Loucy (cell line): ENCODE results near the gene CDK15.
"Not testable (repeated sequence)": the region's sequence is repeated elsewhere in the genome, so short reads cannot be mapped to it uniquely, and the experiment has no call there.

ENCODE experiments used
- H2AFZ ChIP-seq: fragments of 200-600 bp; sonication (generic); 2 replicates; pipeline ENCODE4 v1.6.0; 2016; ENCODE audit warnings: antibody characterized with exemption, mild to moderate bottlenecking, low read length, moderate library complexity
- H3F3A ChIP-seq: fragments of 200-600 bp; 2 replicates; pipeline ENCODE4 v1.6.0; 2016; ENCODE audit warnings: antibody characterized with exemption, low read depth, mild to moderate bottlenecking
- H3K27me3 ChIP-seq: fragments of 200-600 bp; sonication (generic); 2 replicates; pipeline ENCODE4 v1.6.1; 2014; ENCODE audit warnings: low read length, mild to moderate bottlenecking; ENCODE audit not compliant: insufficient read depth, poor library complexity, severe bottlenecking
- H3K36me3 ChIP-seq: fragments of 200-600 bp; sonication (generic); 2 replicates; pipeline ENCODE4 v1.6.1; 2016; ENCODE audit warnings: low read length; ENCODE audit not compliant: insufficient read depth
- H3K4me1 ChIP-seq: fragments of 200-600 bp; sonication (generic); 2 replicates; pipeline ENCODE4 v1.5.1; 2014; ENCODE audit warnings: low read length, mild to moderate bottlenecking; ENCODE audit not compliant: insufficient read depth, poor library complexity, severe bottlenecking
- H3K4me2 ChIP-seq: fragments of 200-600 bp; sonication (generic); 2 replicates; pipeline ENCODE4 v1.6.0; 2014; ENCODE audit warnings: antibody characterized with exemption, low read length, low read depth, mild to moderate bottlenecking; ENCODE audit not compliant: poor library complexity, severe bottlenecking
- H3K4me3 ChIP-seq: fragments of 200-600 bp; sonication (generic); 2 replicates; pipeline ENCODE4 v1.5.1; 2014; ENCODE audit warnings: low read length, mild to moderate bottlenecking, mixed read lengths; ENCODE audit not compliant: poor library complexity, severe bottlenecking
- H3K79me2 ChIP-seq: fragments of 200-600 bp; sonication (generic); 2 replicates; pipeline ENCODE4 v1.6.1; 2014; ENCODE audit warnings: low read length; ENCODE audit not compliant: insufficient read depth
- H3K9ac ChIP-seq: fragments of 200-600 bp; sonication (generic); 2 replicates; pipeline ENCODE4 v1.6.0; 2014; ENCODE audit warnings: mild to moderate bottlenecking, low read depth, low read length, moderate library complexity; ENCODE audit not compliant: poor library complexity, severe bottlenecking
- H3K9me2 ChIP-seq: fragments of 200-600 bp; sonication (generic); replicated peaks from 2 replicates; pipeline ENCODE4 v1.6.1; 2016; ENCODE audit warnings: low read depth, low read length, mixed read lengths
- H3K9me3 ChIP-seq: fragments of 200-600 bp; sonication (generic); 2 replicates; pipeline ENCODE4 v1.6.1; 2014; ENCODE audit warnings: mild to moderate bottlenecking, antibody characterized with exemption, low read length, low read depth; ENCODE audit not compliant: insufficient read depth
- H4K20me1 ChIP-seq: fragments of 200-600 bp; sonication (generic); 2 replicates; pipeline ENCODE4 v1.6.0; 2014; ENCODE audit warnings: antibody characterized with exemption, low read length, mild to moderate bottlenecking; ENCODE audit not compliant: insufficient read depth, poor library complexity, severe bottlenecking
- CTCF ChIP-seq: fragments of 200-600 bp; sonication (generic); conservative IDR thresholded peaks from 2 replicates; pipeline ENCODE4 v1.5.1; 2014; ENCODE audit warnings: mild to moderate bottlenecking, antibody characterized with exemption, low read length
- EZH2phosphoT487 ChIP-seq: fragments of 200-600 bp; IDR thresholded peaks from 2 replicates; pipeline ENCODE4 v1.6.1; 2018; ENCODE audit warnings: antibody characterized with exemption, mild to moderate bottlenecking, moderate library complexity, borderline replicate concordance

Gene CDK15

GRCh38 chr2:201808027-201808426 lies 1.7 kb downstream of the CDK15 start:
- H3K9ac ChIP-seq, result no peak overlapping the region
- H4K20me1 ChIP-seq, result no peaks in the 10 kb centered on the region
- no peaks in the 10 kb centered on the region for H3K9me3 ChIP-seq
- no peaks in the 10 kb centered on the region for H3K9me2 ChIP-seq
- H3K36me3 ChIP-seq, result no peaks in the 10 kb centered on the region
- H3K4me3 ChIP-seq, result no peak overlapping the region
- H3K4me2 ChIP-seq, result no peak overlapping the region
- no peaks in the 10 kb centered on the region for H3K27me3 ChIP-seq
- no peaks in the 10 kb centered on the region for H3K79me2 ChIP-seq
- H3K4me1 ChIP-seq, result no peaks in the 10 kb centered on the region
- no peaks in the 10 kb centered on the region for H3F3A ChIP-seq
- H2AFZ ChIP-seq, result no peak overlapping the region
- TF ChIP-seq CTCF, result no peak
- TF ChIP-seq EZH2phosphoT487, result no peak

GRCh38 chr2:201809633-201810032 lies 3.3 kb downstream of the CDK15 start:
- H3K36me3 ChIP-seq, result no peaks in the 10 kb centered on the region
- no peaks in the 10 kb centered on the region for H3K79me2 ChIP-seq
- no peak for TF ChIP-seq EZH2phosphoT487
- TF ChIP-seq CTCF, result no peak
- no peaks in the 10 kb centered on the region for H3K27me3 ChIP-seq
- no peaks in the 10 kb centered on the region for H3K4me1 ChIP-seq
- H3F3A ChIP-seq, result no peaks in the 10 kb centered on the region
- no peak overlapping the region for H3K4me2 ChIP-seq
- no peaks in the 10 kb centered on the region for H3K9me2 ChIP-seq
- H3K4me3 ChIP-seq, result no peak overlapping the region
- no peaks in the 10 kb centered on the region for H3K9me3 ChIP-seq
- no peak overlapping the region for H2AFZ ChIP-seq
- no peaks in the 10 kb centered on the region for H4K20me1 ChIP-seq
- no peak overlapping the region for H3K9ac ChIP-seq

- not testable (repeated sequence) for H3K4me3 ChIP-seq, H3K4me1 ChIP-seq, H3K36me3 ChIP-seq
Measured at GRCh38 chr2:201810604-201811003, 4.3 kb downstream of the CDK15 start.

GRCh38 chr2:201813996-201814760 lies 7.8 kb downstream of the CDK15 start:
- Histone ChIP-seq H3K4me1 (no peaks in the 10 kb centered on the region), H3K4me3 (no peak overlapping the region), H3K36me3 (no peaks in the 10 kb centered on the region), H3K27me3 (no peaks in the 10 kb centered on the region), H3K79me2 (no peaks in the 10 kb centered on the region), H3K9me2 (no peaks in the 10 kb centered on the region), H3K9ac (no peak overlapping the region), H3F3A (no peaks in the 10 kb centered on the region), H3K9me3 (peaks cover 3% of the 10 kb centered on the region; the same call in 1 of the 2 replicates), H3K4me2 (no peak overlapping the region), H4K20me1 (no peaks in the 10 kb centered on the region), H2AFZ (no peak overlapping the region)
- no peak for TF ChIP-seq EZH2phosphoT487
- TF ChIP-seq CTCF, result no peak

More at GRCh38 chr2:201810604-201811003, 4.3 kb downstream of the CDK15 start:
- not testable (repeated sequence) for H3K9ac ChIP-seq, H4K20me1 ChIP-seq, H2AFZ ChIP-seq, H3K9me3 ChIP-seq, H3F3A ChIP-seq, H3K4me2 ChIP-seq, H3K27me3 ChIP-seq, H3K9me2 ChIP-seq, H3K79me2 ChIP-seq
